T-helper 17 cell (primary cell): ENCODE measurements around the gene ADD1. TPM values are rescaled to one million over a fixed set of nuclear protein-coding genes. Genes with fewer than 3 reads are reported as not detected.

ENCODE experiments used
- ATAC-seq: fragments of 150-1000 bp; cut with Tn5 transposase; 2 replicates; pipeline ENCODE4 v1.10.0; 2021; ENCODE audit warnings: mild to moderate bottlenecking, moderate library complexity
- DNase-seq, 3 donors: peaks; one replicate each; pipeline versions ENCODE4 v3.0.0 to v3.0.0-alpha.2; 2020 to 2021
- H3K9me3 ChIP-seq: one replicate; pipeline ENCODE4 v1.7.0; 2013; ENCODE audit warnings: low read length, mild to moderate bottlenecking; ENCODE audit not compliant: control insufficient read depth, poor library complexity, severe bottlenecking
- H3K27ac Mint-ChIP-seq: one replicate; pipeline ENCODE4 v1.8.0; 2022; ENCODE audit warnings: mild to moderate bottlenecking, moderate library complexity, mixed read lengths
- H3K27me3 Mint-ChIP-seq: one replicate; pipeline ENCODE4 v1.8.0; 2022; ENCODE audit warnings: mixed read lengths
- H3K36me3 Mint-ChIP-seq: one replicate; pipeline ENCODE4 v1.8.0; 2022; ENCODE audit warnings: low read depth, mixed read lengths
- H3K4me1 Mint-ChIP-seq: one replicate; pipeline ENCODE4 v1.8.0; 2022; ENCODE audit warnings: mild to moderate bottlenecking, mixed read lengths
- H3K4me3 Mint-ChIP-seq: one replicate; pipeline ENCODE4 v1.8.0; 2022; ENCODE audit warnings: mild to moderate bottlenecking, moderate library complexity, mixed read lengths
- total RNA-seq, 4 donors: library from RNA in 2 of 4; stranded (reverse) in 2 of 4; gene quantifications; one replicate each; pipeline ENCODE4 v1.2.3 and lab custom pipeline; 2022 to 2026

Gene ADD1
- total RNA-seq, 2 donors from 2014 or later, result 211 to 228 TPM

DNA sequence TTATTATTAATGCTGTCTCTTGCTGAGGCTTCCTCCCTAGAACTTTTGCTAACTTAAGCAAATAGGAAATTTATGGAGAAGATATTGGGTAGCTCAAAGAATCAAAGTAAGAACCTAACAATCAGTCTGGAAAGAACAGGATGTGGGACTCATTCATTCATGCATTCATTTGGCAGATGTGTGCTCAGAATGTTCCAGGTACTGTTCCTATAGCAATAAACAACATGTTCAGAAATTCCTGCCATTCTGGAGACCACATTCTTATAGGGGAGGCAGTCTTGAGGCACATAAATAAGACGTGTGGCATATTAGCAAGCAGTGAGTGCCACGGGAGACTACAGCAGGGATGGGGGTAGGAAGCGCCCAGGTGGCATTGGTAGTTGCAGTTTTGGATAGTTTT lies 124.7 kb downstream of the ADD1 start:
- Mint-ChIP-seq H3K27ac (no peak overlapping the region), H3K36me3 (no peaks in the 10 kb centered on the region), H3K4me3 (no peak overlapping the region), H3K4me1 (peaks cover 14% of the 10 kb centered on the region), H3K27me3 (no peaks in the 10 kb centered on the region)
- H3K9me3 ChIP-seq, result no peaks in the 10 kb centered on the region
- ATAC-seq (no peak), DNase-seq (no peak)

DNA sequence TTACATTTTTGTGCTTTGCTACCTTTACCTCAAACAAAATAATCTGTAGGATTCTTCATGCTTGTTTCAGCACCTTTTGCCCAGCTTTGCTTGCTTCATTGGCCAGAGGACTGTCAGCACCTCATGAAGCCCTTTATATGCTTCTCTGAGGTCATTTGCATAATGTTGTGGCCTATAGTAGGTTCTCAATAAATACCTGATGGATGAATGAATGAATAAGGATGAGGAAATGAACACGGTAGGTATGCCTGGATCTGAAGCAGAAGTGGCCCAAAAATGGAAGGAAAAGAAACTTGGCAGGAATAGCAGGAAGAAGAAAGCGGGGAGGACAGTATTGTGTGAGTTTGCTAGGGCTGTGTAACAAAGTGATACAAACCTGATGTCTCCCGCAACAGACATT lies 127.6 kb downstream of the ADD1 start:
- no peak overlapping the region for H3K4me3 Mint-ChIP-seq
- H3K27ac Mint-ChIP-seq, result no peak overlapping the region
- H3K4me1 Mint-ChIP-seq, result peaks cover 9% of the 10 kb centered on the region
- DNase-seq (no peak), ATAC-seq (no peak)
- no peaks in the 10 kb centered on the region for H3K27me3 Mint-ChIP-seq
- peaks cover 2% of the 10 kb centered on the region for H3K36me3 Mint-ChIP-seq
- H3K9me3 ChIP-seq, result no peaks in the 10 kb centered on the region

GRCh38 chr4:2977211-2978088 lies 133.8 kb downstream of the ADD1 start:
- DNase-seq, result no peak
- H3K4me1 Mint-ChIP-seq, result peaks cover 10% of the 10 kb centered on the region
- H3K27me3 Mint-ChIP-seq, result peaks cover under 1% of the 10 kb centered on the region
- H3K9me3 ChIP-seq, result no peaks in the 10 kb centered on the region
- ATAC-seq, result no peak
- no peak overlapping the region for H3K27ac Mint-ChIP-seq
- peaks cover 2% of the 10 kb centered on the region for H3K36me3 Mint-ChIP-seq
- no peak overlapping the region for H3K4me3 Mint-ChIP-seq

Other genes with a start within 250 kb of the ADD1 start
- 10 to 100 TPM; 66.0 to 72.5 TPM for gene TNIP2, start 87.5 kb upstream of the ADD1 start, total RNA-seq
- gene SH3BP2, start 50.8 kb upstream of the ADD1 start, total RNA-seq, result 10 to 100 TPM; 36.0 to 62.0 TPM
- 10 to 100 TPM; 32.8 to 34.0 TPM for gene NOP14, start 119.6 kb downstream of the ADD1 start, total RNA-seq
- 1 to 10 TPM; 1.7 to 3.6 TPM for gene GRK4, start 119.7 kb downstream of the ADD1 start, total RNA-seq
- not detected for gene HTT-AS, start 230.7 kb downstream of the ADD1 start, total RNA-seq
- 10 to 100 TPM; 83.9 to 89.9 TPM for gene HTT, start 230.8 kb downstream of the ADD1 start, total RNA-seq